Measurements from ENCODE around the gene RNF225.
A peak's percentile ranks its signal among the peaks of the same experiment; 100 is the strongest.
"Not testable (repeated sequence)": the region's sequence is repeated elsewhere in the genome, so short reads cannot be mapped to it uniquely, and the experiment has no call there.

Gene RNF225

DNA sequence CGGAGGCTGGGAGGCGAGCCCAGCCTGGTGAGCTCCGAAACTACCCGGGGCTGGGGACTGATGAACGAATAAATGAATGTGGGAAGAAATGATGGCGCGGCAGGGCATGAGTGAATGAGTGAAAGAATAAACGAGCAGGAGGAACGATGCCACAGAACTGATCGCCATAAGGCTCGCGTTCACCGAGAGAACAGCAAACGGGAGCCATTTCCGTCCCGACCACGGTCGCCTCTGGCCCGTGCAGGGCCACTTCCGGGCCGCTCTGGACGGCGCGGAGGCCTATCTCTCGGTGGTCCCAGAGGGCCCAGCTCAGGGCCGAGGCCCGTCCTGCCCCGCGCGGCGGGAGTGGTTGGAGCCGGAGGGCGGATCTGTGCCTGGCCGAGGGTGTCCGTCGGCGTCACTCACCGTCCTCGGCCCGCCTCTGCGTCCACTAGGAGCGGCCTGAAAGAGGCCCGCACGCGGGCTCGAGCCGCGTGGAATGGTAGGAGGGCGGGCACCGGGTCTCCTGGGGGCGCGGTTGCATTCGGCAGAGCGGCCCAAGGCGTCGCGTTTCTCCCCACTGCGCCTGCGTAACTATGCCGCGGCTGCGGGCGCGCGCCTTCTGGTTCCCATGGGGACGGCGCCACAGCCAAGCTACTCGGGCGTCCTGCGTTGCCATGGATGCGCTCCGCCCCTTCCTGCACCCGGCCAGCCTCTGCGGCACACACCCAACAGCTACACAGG, 33.0 kb upstream of the RNF225 start, which contains the start of gene ZNF497:
Gene ZNF497 (minus strand): TSS at position 480 of the 723 bp plus-strand sequence. CDS start 5,116 bp downstream, outside the sequence.
- peak; percentile 100 for DNase-seq (ENCODE audit: low spot score)

DNA sequence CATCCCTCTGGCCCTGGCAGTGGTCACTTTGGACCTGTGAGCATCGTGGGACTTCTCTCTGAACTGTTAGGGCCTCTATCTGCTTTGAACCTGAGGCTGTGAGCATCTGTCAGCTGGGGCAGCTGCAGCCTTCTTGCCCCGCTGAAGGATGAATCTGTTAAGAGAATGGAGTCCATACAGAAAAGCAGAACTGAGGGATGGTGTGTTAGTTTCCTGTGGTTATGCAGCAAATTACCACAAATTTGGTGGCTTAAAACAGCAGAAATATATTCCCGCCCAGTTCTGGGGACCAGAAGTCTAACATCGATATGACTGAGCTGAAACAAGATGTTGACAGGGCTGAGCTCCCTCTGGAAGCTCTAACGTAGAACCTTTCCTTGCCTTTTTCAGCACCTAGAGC, 31.3 kb upstream of the RNF225 start:
- DNase-seq (ENCODE audit: low spot score), result no peak

DNA sequence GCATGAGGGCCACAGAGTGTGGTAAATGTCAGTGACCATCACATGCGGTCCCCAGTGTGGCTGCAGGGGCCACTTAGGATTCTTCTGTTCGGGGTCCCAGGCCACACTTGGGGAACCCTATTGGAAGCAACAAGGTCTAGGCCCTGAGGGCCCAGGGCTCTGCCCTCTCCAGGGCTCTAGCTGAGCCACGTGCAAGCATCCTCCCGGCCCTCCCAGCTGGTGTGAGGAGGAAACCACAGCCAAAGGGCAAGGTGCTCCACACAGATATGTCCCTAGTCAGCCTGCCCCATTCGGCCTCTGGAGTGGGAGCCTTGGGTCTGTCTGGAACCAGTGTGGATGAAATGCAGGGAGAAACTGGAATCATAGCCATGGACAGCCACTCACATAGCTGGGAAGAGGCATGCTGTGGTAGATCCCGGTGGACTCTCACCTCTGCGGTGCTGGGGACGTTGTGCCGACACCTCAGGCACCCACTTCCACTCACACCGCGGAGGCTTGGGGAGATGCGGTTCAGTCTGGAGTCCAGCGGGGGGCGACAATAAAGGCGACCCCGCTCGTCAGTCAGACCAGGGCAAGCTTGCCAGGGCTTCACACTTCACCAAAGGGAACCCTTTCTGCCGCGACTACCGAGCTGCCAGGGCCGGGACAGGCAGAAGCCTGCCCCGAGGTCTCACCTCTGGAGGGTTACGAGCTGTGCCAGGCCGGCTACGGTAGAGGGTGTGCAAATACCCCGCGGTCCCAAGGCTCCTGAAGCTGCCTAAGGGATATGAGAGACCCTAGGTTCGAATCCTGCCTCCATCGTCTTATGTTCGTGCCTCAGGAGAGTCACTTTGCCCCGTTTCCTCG, 28.6 kb upstream of the RNF225 start:
- no peak for DNase-seq (ENCODE audit: low spot score)

DNA sequence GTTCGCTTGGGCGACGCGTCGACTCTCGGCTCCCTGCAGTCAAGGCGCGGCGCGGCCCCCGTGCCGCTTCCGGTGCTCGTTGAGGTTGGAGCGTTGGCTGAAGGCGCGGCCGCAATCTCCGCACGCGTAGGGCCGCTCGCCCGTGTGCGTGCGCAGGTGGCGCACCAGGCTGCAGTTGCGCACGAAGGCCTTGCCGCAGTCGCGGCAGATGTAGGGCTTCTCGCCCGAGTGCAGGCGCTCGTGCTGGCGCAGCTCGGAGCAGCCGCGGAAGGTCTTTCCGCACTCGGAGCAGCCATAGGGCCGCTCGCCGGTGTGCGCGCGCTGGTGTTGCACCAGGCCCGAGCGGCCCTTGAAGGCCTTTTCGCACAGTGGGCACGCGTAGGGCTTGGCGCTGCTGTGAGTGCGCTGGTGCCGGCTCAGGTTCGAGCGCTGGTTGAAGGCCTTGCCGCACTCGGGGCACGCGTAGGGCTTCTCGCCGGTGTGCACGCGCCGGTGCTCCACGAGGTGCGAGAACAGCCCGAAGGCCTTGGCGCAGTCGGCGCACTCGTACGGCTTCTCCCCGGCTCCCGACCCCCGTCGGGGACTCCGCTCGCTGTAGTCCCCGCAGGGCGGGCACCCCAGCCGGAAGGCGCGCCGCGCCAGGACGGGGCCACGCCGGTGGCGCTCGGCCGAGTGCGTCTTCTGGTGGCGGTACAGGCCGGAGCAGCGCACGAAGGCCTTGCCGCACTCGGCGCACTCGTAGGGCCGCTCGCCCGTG, 27.6 kb upstream of the RNF225 start:
- DNase-seq (ENCODE audit: low spot score), result no peak

DNA sequence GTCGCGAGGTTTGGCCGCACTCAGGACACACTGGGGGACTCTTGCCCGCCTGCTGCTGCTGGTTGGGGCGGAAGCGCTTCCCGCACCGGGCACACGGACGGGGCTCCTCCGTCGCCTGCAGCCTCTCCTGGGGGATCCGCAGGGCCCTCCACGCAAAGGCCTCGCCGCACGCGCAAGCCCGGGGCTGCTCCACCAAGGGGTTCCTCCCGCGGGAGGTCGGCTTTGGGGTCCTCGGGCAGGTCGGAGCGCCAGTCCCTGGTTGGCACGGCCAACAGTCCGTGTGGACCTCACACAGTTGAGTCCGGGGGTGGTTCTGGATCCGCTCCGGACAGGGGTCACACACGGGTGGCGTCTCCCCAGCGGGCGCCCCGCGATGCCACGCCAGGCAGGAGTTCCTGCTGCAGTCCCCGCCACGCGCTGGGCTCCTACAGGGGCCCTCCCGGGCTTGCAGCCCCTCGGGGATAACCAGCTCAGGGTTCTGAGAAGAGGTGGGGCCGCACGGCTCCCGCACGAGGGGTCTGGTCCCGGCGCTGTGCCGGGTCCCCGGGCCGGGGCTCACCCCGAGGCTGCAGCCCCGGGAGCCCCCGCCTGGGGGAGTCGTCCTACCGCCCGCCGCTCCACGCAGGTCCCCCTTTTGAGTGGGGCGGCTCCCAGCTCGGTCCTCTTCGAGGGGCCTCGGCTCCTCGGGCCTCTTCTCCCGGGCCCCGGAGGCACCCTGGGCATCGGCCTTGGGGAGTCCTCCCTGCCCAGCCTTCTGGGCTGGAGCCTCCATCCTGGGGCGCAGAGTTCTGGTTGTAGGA, 26.7 kb upstream of the RNF225 start:
- DNase-seq (ENCODE audit: low spot score), result no peak

DNA sequence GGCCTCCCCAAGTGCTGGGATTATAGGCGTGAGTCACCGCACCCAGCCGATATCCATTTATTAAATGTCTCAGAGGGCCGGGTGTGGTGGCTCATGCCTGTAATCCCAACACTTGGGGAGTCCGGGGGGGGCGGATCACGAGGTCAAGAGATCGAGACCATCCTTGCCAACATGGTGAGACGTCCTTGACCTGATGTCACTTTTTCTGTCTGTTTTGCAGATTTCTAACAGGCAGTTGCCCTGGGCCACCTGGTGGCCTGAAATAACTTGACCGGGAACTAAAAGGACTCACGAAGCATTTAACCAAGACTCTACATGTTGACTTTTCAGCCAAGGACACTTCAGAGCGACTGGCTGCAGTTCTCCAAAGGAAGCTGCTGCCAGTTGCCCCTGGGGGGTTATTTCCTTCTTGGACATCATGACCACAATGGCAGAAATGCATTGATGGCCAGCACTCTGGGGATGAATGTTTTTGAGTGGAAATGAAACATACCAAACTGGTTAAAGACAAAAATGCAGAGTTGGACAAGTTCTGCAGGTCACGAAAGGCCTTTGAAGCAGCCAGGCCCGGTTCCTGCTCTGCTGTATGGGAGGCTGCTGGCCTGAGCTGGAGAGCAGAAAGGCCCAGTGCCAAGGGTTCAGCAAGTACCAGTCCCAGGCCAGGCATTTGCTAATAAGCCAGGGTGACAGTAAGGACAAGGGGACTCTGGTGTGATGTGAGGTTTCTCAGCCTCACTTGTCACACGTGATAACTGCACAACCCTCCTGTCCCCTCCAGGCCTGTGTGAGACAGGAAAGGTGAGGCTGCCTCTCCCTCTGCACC, 22.9 kb upstream of the RNF225 start:
- no peak for DNase-seq (ENCODE audit: low spot score)

DNA sequence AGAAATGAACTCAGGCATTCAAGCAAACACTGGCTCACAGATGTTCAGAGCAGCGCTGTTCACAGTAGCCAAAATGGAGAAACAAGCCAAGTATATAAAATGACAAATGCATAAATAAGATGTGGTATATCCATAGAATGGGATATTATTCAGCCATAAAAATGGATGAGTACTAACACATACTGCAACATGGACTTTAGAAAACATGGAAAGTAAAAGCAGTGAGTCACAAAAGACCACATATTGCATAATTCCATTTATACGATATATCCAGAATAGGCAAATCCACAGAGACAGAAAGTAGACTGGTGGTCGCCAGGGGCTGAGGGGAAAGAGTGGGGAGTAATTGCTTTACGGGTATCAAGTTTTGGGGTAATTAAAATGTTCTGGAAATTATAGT, 21.3 kb upstream of the RNF225 start:
- no peak for DNase-seq (ENCODE audit: low spot score)

DNA sequence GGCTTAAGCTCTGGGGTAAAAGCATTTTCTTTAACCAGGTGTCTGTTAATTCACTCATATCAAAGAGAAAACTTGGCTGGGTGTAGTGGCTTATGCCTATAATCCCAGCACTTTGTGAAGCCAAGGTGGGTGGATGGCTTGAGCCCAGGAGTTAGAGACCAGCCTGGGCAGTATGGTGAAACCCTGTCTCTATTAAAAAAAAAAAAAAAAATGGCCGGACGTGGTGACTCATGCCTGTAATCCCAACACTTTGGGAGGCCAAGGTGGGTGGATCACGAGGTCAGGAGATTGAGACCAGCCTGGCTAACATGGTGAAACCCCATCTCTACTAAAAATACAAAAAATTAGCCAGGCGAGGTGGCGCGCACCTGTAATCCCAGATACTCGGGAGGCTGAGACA, 18.7 kb upstream of the RNF225 start:
- not testable (repeated sequence) for DNase-seq (ENCODE audit: low spot score)

DNA sequence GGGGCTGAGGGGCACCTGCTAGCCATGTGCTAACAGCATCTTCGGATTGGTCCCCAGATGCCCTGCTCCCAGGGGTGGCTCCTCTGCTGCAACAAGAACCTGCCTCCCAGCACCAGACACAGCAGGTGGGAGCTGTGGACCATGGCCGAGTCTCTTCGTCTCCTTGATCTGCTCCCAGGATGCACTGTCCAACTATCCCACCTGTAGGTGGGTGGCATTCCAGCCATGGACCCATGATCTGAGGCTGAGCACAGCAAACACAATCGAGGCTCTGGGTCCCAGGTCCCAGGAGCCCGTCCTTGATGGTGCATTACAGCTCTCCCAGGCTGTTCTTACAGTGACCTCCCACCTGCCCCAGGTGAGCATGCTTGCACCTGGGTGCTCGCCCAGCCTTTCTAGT, 16.2 kb upstream of the RNF225 start:
- no peak for DNase-seq (ENCODE audit: low spot score)

DNA sequence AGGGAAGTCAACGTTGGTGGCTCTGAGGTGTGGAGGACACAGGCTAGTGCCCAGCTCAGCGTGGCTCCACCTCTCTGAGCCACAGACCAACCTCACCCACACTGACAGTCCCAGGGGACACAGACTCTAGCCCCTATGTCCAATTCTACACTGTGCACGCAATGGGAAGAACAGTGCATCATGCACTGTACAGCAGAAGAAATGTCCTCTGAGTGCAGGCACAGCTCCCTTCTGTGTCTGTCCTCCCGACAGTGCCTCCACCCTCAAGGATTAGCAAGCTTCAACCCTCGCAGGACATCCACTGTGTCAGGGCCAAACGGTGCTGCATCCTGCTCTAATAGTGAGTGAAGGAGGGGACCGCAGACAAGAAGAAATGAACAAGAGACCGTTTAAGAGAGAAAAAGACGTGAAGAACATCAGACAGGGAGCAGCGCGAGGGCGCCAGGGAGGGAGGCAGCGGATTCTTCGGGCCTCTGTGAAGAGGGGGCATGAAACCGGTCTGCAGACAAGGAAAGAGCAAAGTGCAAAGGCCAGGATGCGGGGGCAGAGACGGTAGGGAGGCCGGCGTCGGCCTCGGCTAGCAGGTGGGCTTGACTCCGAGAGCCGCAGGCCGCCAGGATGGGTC, 15.3 kb upstream of the RNF225 start:
- DNase-seq (ENCODE audit: low spot score), result no peak

DNA sequence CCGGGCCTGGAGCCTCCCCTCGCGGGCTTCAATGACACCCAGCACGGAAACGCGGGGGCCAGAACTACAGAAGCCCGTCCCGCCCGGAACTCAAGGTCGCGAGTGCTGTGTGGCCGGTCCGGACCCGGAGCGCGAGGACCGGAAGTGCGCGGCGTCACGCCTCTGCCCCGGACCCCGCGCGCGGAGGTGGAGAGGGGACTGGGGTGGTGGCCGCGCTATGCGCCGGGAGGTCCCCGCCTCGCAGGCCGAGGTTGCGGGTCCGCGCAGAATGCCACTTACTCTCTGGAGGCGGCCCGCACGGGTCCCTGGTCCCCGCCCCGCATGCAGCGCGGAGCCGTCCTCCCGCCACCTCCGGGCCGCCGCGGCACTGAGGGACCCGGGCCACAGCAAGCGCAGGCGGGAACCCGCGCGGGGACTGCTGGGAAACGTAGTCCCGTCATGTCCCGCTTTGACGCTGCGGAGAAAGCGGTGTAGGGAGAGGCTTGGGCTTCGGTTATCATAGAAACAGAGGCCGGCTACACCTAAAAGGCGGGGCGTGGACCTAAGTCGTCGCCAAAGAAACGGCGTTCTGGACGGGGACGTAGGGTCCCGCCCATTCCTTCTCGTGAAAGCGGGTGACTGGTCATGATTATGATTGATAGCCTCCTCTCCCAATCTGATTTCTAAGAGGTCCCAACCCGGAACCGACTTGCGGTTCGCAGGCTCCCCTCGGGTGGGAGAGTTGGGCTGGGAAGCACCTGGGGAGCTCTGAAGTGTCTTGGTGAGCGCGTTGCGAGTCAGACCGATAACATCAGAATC, 14.6 kb upstream of the RNF225 start, which contains the start of gene ZNF837:
Gene ZNF837 (minus strand): TSS at position 369 of the 798 bp plus-strand sequence. CDS start 11,698 bp downstream, outside the sequence.
- peak; percentile 97 for DNase-seq (ENCODE audit: low spot score)

DNA sequence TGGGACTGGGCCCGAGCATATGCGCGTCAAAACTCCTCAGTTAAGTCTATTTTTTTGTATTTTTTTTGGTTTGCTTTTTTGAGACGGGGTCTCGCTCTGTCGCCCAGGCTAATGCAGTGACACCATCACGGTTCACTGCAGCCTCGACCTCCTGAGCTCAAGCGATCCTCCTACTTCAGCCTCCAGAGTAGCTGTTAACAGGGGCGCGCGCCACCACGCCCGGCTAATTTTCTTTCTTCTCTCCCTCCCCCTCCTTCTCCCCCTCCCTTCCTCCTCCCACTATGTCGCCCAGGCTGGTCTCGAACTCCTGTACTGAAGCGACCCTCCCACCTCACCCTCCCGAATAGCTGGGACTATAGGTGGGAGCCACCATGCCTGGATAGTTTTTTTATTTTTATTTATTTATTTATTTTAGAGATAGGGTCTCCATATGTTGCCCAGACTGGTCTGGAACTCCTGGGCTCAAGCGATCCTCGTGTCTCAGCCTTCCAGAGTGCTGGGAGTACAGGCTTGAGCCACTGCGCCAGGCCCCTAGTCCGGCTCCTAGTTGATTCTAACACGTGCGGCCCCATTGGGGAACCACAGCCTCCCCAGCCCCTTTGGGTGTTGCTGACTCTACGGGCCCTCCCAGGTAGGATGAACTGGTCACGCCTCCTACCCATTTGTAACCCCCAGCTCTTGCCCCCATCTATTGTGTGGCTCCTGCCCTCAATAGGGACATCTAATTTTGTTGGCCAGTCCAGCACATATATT, 13.8 kb upstream of the RNF225 start:
- no peak for DNase-seq (ENCODE audit: low spot score)

DNA sequence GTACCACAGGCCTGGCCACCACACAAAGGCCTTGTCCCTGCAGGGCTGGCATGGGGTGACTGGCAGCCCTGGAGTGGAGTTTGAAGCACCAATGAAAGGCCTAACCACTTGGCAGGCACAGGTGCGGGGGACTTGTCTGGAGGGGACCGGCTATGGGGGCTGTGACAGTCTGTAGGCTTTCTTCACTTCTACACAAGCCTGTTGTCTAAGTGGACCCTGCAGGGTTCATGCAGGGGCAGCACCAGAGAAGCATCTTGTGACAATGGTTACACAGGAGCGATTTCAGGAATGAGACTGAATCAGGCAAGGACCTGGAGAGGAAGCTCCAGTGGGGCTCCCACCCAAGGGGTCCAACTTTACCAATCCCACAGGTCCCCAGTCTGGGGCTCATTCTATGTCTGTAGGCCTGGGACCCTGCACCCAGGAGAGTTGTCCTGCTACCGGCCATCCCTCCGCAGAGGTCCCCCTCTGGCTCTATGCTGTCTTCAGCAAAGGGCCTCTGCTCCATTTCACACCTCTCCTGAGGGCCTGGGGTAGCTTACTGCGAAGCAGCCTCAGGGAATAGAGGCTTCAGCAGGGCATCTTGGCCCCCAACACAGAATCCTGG, 12.4 kb upstream of the RNF225 start:
- no peak for DNase-seq (ENCODE audit: low spot score)

DNA sequence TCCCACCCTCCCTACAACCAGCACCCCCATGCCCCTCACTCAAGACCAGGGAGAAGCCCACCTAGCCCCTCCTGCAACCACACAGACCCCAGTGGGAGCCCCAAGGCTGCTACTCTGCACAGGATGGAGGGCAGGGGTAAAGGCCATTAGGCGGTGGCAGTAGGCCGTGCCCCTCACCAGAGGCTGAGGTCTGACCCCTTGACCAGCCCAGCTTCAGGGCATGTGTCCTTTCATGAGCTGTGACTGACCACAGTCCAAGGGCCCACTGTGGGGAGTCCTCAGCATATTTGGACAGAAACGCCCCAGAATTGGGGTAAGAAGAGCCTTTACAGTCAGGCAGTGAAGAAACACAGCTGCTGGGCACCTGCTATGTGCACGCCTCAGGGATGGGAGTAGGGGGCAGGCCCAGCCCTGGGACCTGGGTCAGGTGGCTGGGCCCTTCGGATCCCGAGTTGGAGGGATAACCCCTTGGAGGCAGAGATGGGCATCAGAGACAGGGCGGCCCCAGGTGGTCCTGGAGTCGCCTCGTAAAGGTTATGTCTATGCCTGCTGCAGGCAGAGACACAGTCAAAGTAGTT, 10.1 kb upstream of the RNF225 start:
- DNase-seq (ENCODE audit: low spot score), result no peak

DNA sequence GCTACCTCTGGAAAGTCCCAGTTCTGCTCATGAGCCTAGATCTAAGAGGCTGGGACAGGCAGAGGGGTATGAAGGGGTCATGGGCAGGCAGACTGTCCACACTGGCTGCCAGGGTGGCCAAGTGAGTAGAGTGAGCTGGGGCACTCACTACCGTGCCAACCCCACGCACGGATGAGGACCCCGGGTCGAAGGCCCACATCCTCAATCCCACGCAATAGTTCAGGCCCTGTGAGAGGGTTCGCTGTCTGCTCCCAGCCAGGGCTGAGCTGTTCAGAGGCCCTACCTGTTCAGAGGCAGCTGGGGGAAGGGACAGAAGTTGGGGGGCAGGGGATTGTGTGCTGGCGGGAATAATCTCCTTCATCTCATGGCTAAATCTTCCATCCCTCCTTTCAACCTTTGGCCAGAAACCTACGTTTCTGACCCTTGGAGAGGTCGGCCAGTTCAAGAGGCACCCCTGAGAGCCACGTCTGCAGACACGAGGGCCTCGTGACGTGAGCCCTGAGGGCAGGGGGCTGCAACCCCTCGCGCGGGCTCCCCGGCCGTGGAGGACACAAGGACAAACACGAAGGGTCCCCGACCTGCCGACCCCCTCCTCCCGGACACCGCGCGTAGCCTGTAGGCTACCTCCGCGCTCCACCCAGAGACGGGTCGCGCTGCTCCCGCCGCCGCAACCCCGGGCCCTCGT, 9.4 kb upstream of the RNF225 start:
- DNase-seq (ENCODE audit: low spot score), result no peak

DNA sequence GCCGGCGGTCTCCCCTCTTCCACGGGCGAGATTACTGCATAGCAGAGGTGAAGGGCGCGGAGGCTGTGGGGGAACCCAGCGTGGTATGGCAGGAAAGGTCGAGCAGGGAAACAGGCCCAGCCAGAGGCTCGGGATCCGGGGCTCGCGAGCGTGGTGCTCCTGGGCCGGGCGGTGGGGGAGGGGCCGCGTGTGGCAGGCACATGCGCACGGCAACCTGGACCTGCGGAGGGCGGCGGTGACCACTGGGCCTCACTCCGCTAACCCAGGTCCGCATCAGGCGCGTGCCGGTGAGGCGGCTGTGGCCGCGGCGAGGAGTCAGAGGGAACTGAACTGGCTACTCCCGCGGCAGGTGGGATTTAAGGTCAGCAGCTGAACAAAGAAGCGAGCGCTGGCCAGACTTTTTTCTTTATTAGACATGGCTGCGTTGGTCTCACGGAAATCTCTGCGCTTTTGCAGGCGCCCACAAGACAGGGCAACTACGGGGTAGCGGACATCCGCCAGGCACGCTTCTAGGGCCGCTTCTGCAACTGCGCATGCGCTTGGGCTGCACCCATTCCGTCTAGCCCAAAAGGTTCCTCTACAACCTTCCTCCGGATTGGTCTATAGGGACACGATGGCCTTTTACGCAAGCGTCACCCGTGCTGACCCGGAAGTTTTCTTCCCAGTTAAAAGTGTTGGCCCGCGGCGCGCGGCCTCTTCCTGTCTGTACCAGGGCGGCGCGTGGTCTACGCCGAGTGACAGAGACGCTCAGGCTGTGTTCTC, 8.7 kb upstream of the RNF225 start, which contains the start of gene RPS5:
Gene RPS5 (plus strand): TSS at position 694 of the 762 bp plus-strand sequence. CDS start 869 bp downstream, outside the sequence.
- peak; percentile 99 for DNase-seq (ENCODE audit: low spot score)

Data from HuH-7.5 (cell line).